SK-N-SH treated with all-trans-retinoic acid at 6 μM for 48 hours (cell line): Measurements from ENCODE around the gene ZNF558.

Experiments
- ARNTL ChIP-seq: fragments of 450-650 bp; formaldehyde crosslinking; IDR thresholded peaks from 2 replicates; pipeline ENCODE4 v1.5.0; 2020; ENCODE audit warnings: low read depth, mild to moderate bottlenecking, moderate library complexity, borderline replicate concordance
- BACH2 ChIP-seq: fragments of 250-450 bp; sonication (Bioruptor Pico); IDR thresholded peaks from 2 replicates; pipeline ENCODE4 v1.9.0; 2021; ENCODE audit warnings: mild to moderate bottlenecking, borderline replicate concordance
- CSDC2 ChIP-seq: fragments of 250-450 bp; sonication (Bioruptor Pico); IDR thresholded peaks from 2 replicates; pipeline ENCODE4 v1.5.0; 2020; ENCODE audit warnings: mild to moderate bottlenecking, moderate library complexity
- ESRRG ChIP-seq: fragments of 250-450 bp; sonication (Bioruptor Pico); IDR thresholded peaks from 2 replicates; pipeline ENCODE4 v1.6.1; 2021; ENCODE audit warnings: mild to moderate bottlenecking
- ISL1 ChIP-seq: fragments of 250-450 bp; sonication (Bioruptor Pico); IDR thresholded peaks from 2 replicates; pipeline ENCODE4 v2.1.2; 2022; ENCODE audit warnings: mild to moderate bottlenecking, moderate library complexity
- PATZ1 ChIP-seq: fragments of 250-450 bp; sonication (Bioruptor Pico); IDR thresholded peaks from 2 replicates; pipeline ENCODE4 v1.8.0; 2020; ENCODE audit warnings: mild to moderate bottlenecking, moderate library complexity, borderline replicate concordance
- POU6F1 ChIP-seq: fragments of 250-450 bp; sonication (Bioruptor Pico); IDR thresholded peaks from 2 replicates; pipeline ENCODE4 v1.8.0; 2021; ENCODE audit warnings: low read depth, mild to moderate bottlenecking, moderate library complexity, borderline replicate concordance
- TSHZ2 ChIP-seq: fragments of 250-450 bp; sonication (Bioruptor Pico); IDR thresholded peaks from 2 replicates; pipeline ENCODE4 v1.5.0; 2020; ENCODE audit warnings: mild to moderate bottlenecking, moderate library complexity
- ZFP3 ChIP-seq: fragments of 250-450 bp; sonication (Bioruptor Pico); IDR thresholded peaks from 2 replicates; pipeline ENCODE4 v1.5.0; 2020; ENCODE audit warnings: mild to moderate bottlenecking, moderate library complexity
- ZFP30 ChIP-seq: fragments of 450-650 bp; formaldehyde crosslinking; IDR thresholded peaks from 2 replicates; pipeline ENCODE4 v1.5.0; 2022; ENCODE audit warnings: mild to moderate bottlenecking, moderate library complexity
- ZNF70 ChIP-seq: fragments of 450-650 bp; formaldehyde crosslinking; IDR thresholded peaks from 2 replicates; pipeline ENCODE4 v1.5.0; 2020; ENCODE audit warnings: mild to moderate bottlenecking, moderate library complexity

GRCh38 chr19:8806661-8807060 lies 25.4 kb downstream of the ZNF558 start:
- TF ChIP-seq ZFP3 (no peak), BACH2 (CRISPR knock-in tag) (no peak), ARNTL (CRISPR knock-in tag) (no peak), CSDC2 (no peak), ZFP30 (CRISPR knock-in tag) (no peak), PATZ1 (CRISPR knock-in tag) (no peak), ZNF70 (CRISPR knock-in tag) (no peak), POU6F1 (CRISPR knock-in tag) (no peak), ISL1 (CRISPR knock-in tag) (no peak), TSHZ2 (no peak), ESRRG (CRISPR knock-in tag) (no peak)
